IPS-NIHi7 (cell line): ENCODE measurements around the gene DTNBP1.
"Not testable (repeated sequence)": the region's sequence is repeated elsewhere in the genome, so short reads cannot be mapped to it uniquely, and the experiment has no call there.

Experiments
- DNase-seq: peaks from one replicate; pipeline ENCODE4 v3.0.0; 2012; ENCODE audit warnings: mixed read lengths; ENCODE audit errors: extremely low spot score

The DTNBP1 gene

GRCh38 chr6:15557174-15557573, 105.7 kb downstream of the DTNBP1 start:
- no peak for DNase-seq

- DNase-seq, result no peak
Observed at GRCh38 chr6:15556711-15557110, 106.1 kb downstream of the DTNBP1 start.

- no peak for DNase-seq
Observed at GRCh38 chr6:15555101-15556038, 107.5 kb downstream of the DTNBP1 start.

GRCh38 chr6:15554728-15555100, 108.1 kb downstream of the DTNBP1 start:
- DNase-seq, result no peak

- DNase-seq, result no peak
Observed at GRCh38 chr6:15553736-15554294, 109.0 kb downstream of the DTNBP1 start.

- DNase-seq, result no peak
Observed at GRCh38 chr6:15553031-15553430, 109.8 kb downstream of the DTNBP1 start.

- DNase-seq, result no peak
Observed at GRCh38 chr6:15551798-15552197, 111.0 kb downstream of the DTNBP1 start.

GRCh38 chr6:15551262-15551661, 111.6 kb downstream of the DTNBP1 start:
- no peak for DNase-seq

- no peak for DNase-seq
Observed at GRCh38 chr6:15550546-15551123, 112.2 kb downstream of the DTNBP1 start.

GRCh38 chr6:15549371-15549770, 113.5 kb downstream of the DTNBP1 start:
- no peak for DNase-seq

- no peak for DNase-seq
Observed at GRCh38 chr6:15547400-15547799, 115.4 kb downstream of the DTNBP1 start.

GRCh38 chr6:15546591-15546990, 116.2 kb downstream of the DTNBP1 start:
- no peak for DNase-seq

- DNase-seq, result no peak
Observed at GRCh38 chr6:15544321-15544900, 118.4 kb downstream of the DTNBP1 start.

- not testable (repeated sequence) for DNase-seq
Observed at GRCh38 chr6:15543332-15543917, 119.4 kb downstream of the DTNBP1 start.

- no peak for DNase-seq
Observed at GRCh38 chr6:15539722-15540270, 123.0 kb downstream of the DTNBP1 start.

- DNase-seq, result no peak
Observed at GRCh38 chr6:15538766-15539495, 123.9 kb downstream of the DTNBP1 start.

- no peak for DNase-seq
Observed at GRCh38 chr6:15538106-15538505, 124.7 kb downstream of the DTNBP1 start.

GRCh38 chr6:15536198-15536955, 126.5 kb downstream of the DTNBP1 start:
- no peak for DNase-seq

GRCh38 chr6:15535495-15536197, 127.2 kb downstream of the DTNBP1 start:
- no peak for DNase-seq

- no peak for DNase-seq
Observed at GRCh38 chr6:15534974-15535373, 127.9 kb downstream of the DTNBP1 start.
